Mucosa of descending colon (tissue), 3 donors: ENCODE data around the gene STS. TPM values are rescaled to one million over a fixed set of nuclear protein-coding genes. Genes with fewer than 3 reads are reported as not detected.

Experiments used
- ATAC-seq: fragments of 200-7000 bp; cut with Tn5 transposase; one replicate; pipeline ENCODE4 v1.9.1; 2020; ENCODE audit warnings: mild to moderate bottlenecking, moderate library complexity
- DNase-seq, 3 donors: peaks; one replicate each; pipeline ENCODE4 v3.0.0-alpha.2; 2020
- H3K36me3 ChIP-seq: fragments of 200-600 bp; one replicate; pipeline ENCODE4 v1.8.0; 2021; ENCODE audit warnings: low read depth, mild to moderate bottlenecking
- H3K4me1 ChIP-seq: fragments of 200-600 bp; one replicate; pipeline ENCODE4 v1.8.0; 2021; ENCODE audit warnings: low read depth, mild to moderate bottlenecking
- H3K4me3 ChIP-seq: fragments of 200-600 bp; one replicate; pipeline ENCODE4 v1.8.0; 2021; ENCODE audit warnings: mild to moderate bottlenecking
- H3K9me3 ChIP-seq: fragments of 200-600 bp; one replicate; pipeline ENCODE4 v1.8.0; 2021; ENCODE audit warnings: mild to moderate bottlenecking
- intact Hi-C, 2 donors: fragments of 100-400 bp; cut with DNase I in 1 of 2; cut with micrococcal nuclease in 1 of 2; formaldehyde crosslinking; loops; one replicate each; pipeline versions ENCODE4 v1.11.0 to v1.11.1; 2022; cut with DNase I, micrococcal nuclease
- total RNA-seq, 3 donors: library from RNA; stranded (reverse); fragmentation: NEBNext Ultra II Directional in 2 of 3; extraction: Animal tissue kit (Norgen Biotek cat#: 25700) in 2 of 3; gene quantifications; one replicate each; pipeline versions ENCODE4 v1.2.1 to v1.2.4, GENCODE V29; 2021 to 2023
- TF ChIP-seq, protein P1 (sequence below): fragments of 200-600 bp; IDR thresholded peaks from one replicate; pipeline ENCODE4 v1.8.0; 2022; ENCODE audit warnings: antibody characterized with exemption, mild to moderate bottlenecking
- donor health status: DM: no; HTN: no; CAD: no; lungs with moderate emphysema.
- donor health status: DM: no; HTN: no; CAD: no.
- donor health status: DM: no; HTN: yes; CAD: no.

STS gene
- total RNA-seq, 3 donors from 2014 or later: 8.1 to 19.3 (median 12.9) TPM

DNA sequence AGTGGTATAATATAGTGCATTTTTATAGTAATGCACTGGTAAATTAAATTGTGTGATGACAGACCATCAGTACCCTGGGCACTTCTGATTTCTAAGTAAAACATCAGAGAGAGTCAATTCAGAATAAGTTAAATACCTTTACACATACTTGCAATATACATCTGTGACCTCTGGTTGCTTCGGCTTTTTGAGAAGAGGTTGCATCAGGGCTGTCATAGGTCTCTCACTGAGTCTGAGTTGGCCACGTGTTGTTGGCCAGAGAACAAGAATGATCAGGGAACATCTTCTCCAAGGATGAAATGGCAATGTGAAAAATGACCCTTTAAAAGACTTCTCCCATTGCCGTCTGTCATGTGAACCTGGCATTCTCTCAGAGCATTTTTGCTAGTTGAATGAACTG, 37.3 kb downstream of the STS start:
- intact Hi-C loops: no loop called here
- no peaks in the 10 kb centered on the region for H3K4me1 ChIP-seq
- TF ChIP-seq, protein P1, sequence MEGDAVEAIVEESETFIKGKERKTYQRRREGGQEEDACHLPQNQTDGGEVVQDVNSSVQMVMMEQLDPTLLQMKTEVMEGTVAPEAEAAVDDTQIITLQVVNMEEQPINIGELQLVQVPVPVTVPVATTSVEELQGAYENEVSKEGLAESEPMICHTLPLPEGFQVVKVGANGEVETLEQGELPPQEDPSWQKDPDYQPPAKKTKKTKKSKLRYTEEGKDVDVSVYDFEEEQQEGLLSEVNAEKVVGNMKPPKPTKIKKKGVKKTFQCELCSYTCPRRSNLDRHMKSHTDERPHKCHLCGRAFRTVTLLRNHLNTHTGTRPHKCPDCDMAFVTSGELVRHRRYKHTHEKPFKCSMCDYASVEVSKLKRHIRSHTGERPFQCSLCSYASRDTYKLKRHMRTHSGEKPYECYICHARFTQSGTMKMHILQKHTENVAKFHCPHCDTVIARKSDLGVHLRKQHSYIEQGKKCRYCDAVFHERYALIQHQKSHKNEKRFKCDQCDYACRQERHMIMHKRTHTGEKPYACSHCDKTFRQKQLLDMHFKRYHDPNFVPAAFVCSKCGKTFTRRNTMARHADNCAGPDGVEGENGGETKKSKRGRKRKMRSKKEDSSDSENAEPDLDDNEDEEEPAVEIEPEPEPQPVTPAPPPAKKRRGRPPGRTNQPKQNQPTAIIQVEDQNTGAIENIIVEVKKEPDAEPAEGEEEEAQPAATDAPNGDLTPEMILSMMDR: no peak
- no peaks in the 10 kb centered on the region for H3K36me3 ChIP-seq
- ATAC-seq (no peak), DNase-seq (no peak)
- H3K9me3 ChIP-seq: no peaks in the 10 kb centered on the region
- H3K4me3 ChIP-seq: no peak overlapping the region

DNA sequence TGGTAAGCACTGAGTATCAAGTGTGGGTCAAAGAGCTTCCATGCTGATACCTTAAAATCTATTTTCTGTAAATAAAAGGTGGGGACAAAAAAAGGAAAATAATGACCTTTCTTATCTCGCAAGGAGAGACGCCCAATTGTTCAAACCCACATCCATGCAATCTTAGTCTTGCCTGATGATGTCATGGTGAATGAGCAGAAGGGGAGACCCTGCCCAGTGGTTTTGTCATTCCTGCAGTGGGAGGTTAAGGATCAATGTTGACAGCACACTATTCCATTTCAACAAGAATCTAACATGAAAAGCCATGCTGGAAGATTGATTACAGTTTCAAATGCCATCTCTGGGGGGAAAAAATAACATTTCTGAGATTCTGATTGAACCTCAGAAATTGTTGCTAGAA, 41.2 kb downstream of the STS start:
- TF ChIP-seq, protein P1: no peak
- no peaks in the 10 kb centered on the region for H3K4me1 ChIP-seq
- H3K9me3 ChIP-seq: no peaks in the 10 kb centered on the region
- DNase-seq: no peak
- H3K36me3 ChIP-seq: no peaks in the 10 kb centered on the region
- intact Hi-C loops: no loop called here
- ATAC-seq: no peak
- H3K4me3 ChIP-seq: no peak overlapping the region

DNA sequence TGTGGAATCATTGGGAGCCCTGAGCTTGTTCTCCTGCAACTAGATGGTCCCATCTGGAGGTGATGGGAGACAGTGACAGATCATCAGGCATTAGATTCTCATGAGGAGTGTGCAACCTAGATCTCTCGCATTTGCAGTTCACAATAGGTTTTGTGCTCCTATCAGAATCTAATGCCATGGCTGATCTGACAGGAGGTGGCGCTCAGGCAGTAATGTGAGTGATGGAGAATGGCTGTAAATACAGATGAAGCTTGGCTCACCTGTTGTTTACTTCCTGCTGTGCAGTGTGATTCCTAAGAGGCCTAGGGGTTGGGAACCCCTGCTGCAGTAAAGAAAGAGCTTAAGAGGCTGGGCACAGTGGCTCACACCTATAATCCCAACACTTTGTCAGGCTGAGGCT, 42.6 kb downstream of the STS start:
- no peak overlapping the region for H3K4me3 ChIP-seq
- intact Hi-C loops: no loop called here
- no peaks in the 10 kb centered on the region for H3K36me3 ChIP-seq
- ATAC-seq (no peak), DNase-seq (peak in 1 of 3 donors; percentile 1)
- no peaks in the 10 kb centered on the region for H3K9me3 ChIP-seq
- TF ChIP-seq, protein P1: no peak
- no peaks in the 10 kb centered on the region for H3K4me1 ChIP-seq

DNA sequence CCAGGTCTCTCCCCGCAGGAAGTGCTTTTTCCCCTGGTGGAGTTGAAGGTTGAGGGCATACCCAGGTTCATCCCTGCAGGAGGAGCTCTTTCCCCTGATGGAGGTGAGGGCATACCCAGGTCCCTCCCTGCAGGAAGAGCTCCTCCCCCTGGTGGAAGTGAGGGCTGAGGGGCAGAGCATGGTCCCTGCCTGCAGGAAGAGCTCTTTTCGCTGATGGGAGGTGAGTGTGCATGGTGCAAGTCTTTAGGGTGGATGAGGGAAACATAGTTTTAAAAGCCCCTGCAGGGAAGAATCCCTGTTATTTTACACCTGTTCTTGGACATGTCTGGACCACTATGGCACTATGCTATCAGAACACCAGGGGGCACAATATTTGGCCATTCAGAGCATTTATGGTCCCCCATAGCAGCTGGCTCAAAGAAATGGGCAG, 44.2 kb downstream of the STS start:
- H3K4me1 ChIP-seq: no peaks in the 10 kb centered on the region
- TF ChIP-seq, protein P1: no peak
- intact Hi-C loops: no loop called here
- H3K36me3 ChIP-seq: no peaks in the 10 kb centered on the region
- DNase-seq (no peak), ATAC-seq (peak; percentile 44)
- no peaks in the 10 kb centered on the region for H3K9me3 ChIP-seq
- H3K4me3 ChIP-seq: no peak overlapping the region

DNA sequence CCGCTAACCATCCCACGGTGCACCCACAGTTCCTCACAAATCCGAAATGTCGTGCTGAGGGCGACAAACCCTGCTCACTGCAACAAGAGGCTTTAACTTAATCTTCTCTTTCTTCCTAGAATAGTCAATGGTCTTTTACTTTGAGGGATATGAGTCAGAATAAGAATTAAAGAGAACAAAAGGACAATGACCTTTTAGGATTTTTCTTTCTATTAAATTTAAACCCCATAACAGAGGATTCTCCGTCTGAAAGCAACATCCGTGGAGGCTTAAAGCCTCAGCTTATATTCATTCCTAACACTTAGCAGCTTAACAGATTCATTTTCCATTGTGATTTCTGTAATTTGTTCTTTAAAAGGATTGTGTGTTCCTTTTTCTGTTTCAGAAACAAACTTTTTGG, 45.4 kb downstream of the STS start:
- DNase-seq (no peak), ATAC-seq (no peak)
- no peaks in the 10 kb centered on the region for H3K36me3 ChIP-seq
- H3K9me3 ChIP-seq: no peaks in the 10 kb centered on the region
- no peaks in the 10 kb centered on the region for H3K4me1 ChIP-seq
- H3K4me3 ChIP-seq: no peak overlapping the region
- intact Hi-C loops: no loop called here
- TF ChIP-seq, protein P1: no peak

DNA sequence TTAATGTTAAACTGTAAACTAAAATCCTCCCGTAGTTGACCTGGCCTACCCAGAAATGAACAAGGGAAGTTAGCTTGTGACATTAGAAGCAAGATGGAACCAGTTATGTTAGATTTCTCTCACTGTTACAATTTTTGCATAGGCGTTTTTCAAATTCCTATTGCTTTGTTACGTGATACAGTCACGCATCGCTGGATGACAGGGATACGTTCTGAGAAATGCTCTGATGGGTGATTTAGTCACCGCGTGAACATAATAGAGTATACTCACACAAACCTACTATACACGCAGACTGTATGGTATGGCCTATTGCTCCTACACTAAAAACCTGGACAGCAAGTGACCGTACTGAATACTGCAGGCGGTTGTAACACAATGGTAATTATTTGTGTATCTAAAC, 47.1 kb downstream of the STS start:
- TF ChIP-seq, protein P1: no peak
- H3K4me3 ChIP-seq: no peak overlapping the region
- DNase-seq: no peak
- no peaks in the 10 kb centered on the region for H3K4me1 ChIP-seq
- intact Hi-C loops: no loop called here
- H3K36me3 ChIP-seq: no peaks in the 10 kb centered on the region
- ATAC-seq: no peak
- no peaks in the 10 kb centered on the region for H3K9me3 ChIP-seq
